HG03280 (cell line): ENCODE data around the gene ELF5.

Source experiments
- ATAC-seq: cut with Tn5 transposase; IDR thresholded peaks from one replicate; pipeline ENCODE4 v1.9.1; 2021; ENCODE audit warnings: mild to moderate bottlenecking, moderate library complexity; ENCODE audit not compliant: unreplicated experiment

The ELF5 gene

GRCh38 chr11:34493926-34494595 is 19.5 kb downstream of the ELF5 start:
- no peak for ATAC-seq

GRCh38 chr11:34493468-34493867 is 20.1 kb downstream of the ELF5 start:
- no peak for ATAC-seq

GRCh38 chr11:34492806-34493414 is 20.7 kb downstream of the ELF5 start:
- no peak for ATAC-seq

- ATAC-seq = no peak
Observed at GRCh38 chr11:34490304-34490703, 23.3 kb downstream of the ELF5 start.

GRCh38 chr11:34488855-34489557 is 24.6 kb downstream of the ELF5 start:
- ATAC-seq = no peak

- ATAC-seq = no peak
Observed at GRCh38 chr11:34487430-34487829, 26.2 kb downstream of the ELF5 start.

GRCh38 chr11:34483106-34483874 is 30.3 kb downstream of the ELF5 start:
- no peak for ATAC-seq

- no peak for ATAC-seq
Observed at GRCh38 chr11:34481307-34481706, 32.3 kb downstream of the ELF5 start.

- no peak for ATAC-seq
Observed at GRCh38 chr11:34480314-34480713, 33.3 kb downstream of the ELF5 start.

GRCh38 chr11:34478845-34479663 is 34.5 kb downstream of the ELF5 start:
- ATAC-seq = no peak

- no peak for ATAC-seq
Observed at GRCh38 chr11:34476849-34477248, 36.7 kb downstream of the ELF5 start.

- no peak for ATAC-seq
Observed at GRCh38 chr11:34475656-34476055, 37.9 kb downstream of the ELF5 start.

GRCh38 chr11:34473603-34474169 is 39.9 kb downstream of the ELF5 start:
- ATAC-seq = no peak

GRCh38 chr11:34468209-34468841 is 45.3 kb downstream of the ELF5 start:
- no peak for ATAC-seq

GRCh38 chr11:34466802-34467488 is 46.6 kb downstream of the ELF5 start:
- ATAC-seq = no peak

- no peak for ATAC-seq
Observed at GRCh38 chr11:34464591-34465051, 49.0 kb downstream of the ELF5 start.

GRCh38 chr11:34461215-34461614 is 52.4 kb downstream of the ELF5 start:
- no peak for ATAC-seq

- no peak for ATAC-seq
Observed at GRCh38 chr11:34460278-34460677, 53.3 kb downstream of the ELF5 start.

GRCh38 chr11:34459507-34460162 is 54.0 kb downstream of the ELF5 start:
- no peak for ATAC-seq
